Metanephros (tissue), 2 donors: ENCODE measurements around the gene SYNRG. TPM values are rescaled to one million over a fixed set of nuclear protein-coding genes. Genes with fewer than 3 reads are reported as not detected.

Source experiments
- small RNA-seq: library from RNA; depleted of rRNA; stranded (forward); fragments of <200 nt; gene quantifications from one replicate; pipeline ENCODE3, GENCODE V24; 2014; ENCODE audit warnings: low replicate concordance
- total RNA-seq: library from RNA; depleted of rRNA; stranded (reverse); fragments of >200 nt; gene quantifications from one replicate; pipeline ENCODE4 v1.2.3, GENCODE V29; 2014

SYNRG gene, protein sequence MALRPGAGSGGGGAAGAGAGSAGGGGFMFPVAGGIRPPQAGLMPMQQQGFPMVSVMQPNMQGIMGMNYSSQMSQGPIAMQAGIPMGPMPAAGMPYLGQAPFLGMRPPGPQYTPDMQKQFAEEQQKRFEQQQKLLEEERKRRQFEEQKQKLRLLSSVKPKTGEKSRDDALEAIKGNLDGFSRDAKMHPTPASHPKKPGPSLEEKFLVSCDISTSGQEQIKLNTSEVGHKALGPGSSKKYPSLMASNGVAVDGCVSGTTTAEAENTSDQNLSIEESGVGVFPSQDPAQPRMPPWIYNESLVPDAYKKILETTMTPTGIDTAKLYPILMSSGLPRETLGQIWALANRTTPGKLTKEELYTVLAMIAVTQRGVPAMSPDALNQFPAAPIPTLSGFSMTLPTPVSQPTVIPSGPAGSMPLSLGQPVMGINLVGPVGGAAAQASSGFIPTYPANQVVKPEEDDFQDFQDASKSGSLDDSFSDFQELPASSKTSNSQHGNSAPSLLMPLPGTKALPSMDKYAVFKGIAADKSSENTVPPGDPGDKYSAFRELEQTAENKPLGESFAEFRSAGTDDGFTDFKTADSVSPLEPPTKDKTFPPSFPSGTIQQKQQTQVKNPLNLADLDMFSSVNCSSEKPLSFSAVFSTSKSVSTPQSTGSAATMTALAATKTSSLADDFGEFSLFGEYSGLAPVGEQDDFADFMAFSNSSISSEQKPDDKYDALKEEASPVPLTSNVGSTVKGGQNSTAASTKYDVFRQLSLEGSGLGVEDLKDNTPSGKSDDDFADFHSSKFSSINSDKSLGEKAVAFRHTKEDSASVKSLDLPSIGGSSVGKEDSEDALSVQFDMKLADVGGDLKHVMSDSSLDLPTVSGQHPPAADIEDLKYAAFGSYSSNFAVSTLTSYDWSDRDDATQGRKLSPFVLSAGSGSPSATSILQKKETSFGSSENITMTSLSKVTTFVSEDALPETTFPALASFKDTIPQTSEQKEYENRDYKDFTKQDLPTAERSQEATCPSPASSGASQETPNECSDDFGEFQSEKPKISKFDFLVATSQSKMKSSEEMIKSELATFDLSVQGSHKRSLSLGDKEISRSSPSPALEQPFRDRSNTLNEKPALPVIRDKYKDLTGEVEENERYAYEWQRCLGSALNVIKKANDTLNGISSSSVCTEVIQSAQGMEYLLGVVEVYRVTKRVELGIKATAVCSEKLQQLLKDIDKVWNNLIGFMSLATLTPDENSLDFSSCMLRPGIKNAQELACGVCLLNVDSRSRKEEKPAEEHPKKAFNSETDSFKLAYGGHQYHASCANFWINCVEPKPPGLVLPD (N-terminal part only)
- 31.8 TPM for total RNA-seq

DNA sequence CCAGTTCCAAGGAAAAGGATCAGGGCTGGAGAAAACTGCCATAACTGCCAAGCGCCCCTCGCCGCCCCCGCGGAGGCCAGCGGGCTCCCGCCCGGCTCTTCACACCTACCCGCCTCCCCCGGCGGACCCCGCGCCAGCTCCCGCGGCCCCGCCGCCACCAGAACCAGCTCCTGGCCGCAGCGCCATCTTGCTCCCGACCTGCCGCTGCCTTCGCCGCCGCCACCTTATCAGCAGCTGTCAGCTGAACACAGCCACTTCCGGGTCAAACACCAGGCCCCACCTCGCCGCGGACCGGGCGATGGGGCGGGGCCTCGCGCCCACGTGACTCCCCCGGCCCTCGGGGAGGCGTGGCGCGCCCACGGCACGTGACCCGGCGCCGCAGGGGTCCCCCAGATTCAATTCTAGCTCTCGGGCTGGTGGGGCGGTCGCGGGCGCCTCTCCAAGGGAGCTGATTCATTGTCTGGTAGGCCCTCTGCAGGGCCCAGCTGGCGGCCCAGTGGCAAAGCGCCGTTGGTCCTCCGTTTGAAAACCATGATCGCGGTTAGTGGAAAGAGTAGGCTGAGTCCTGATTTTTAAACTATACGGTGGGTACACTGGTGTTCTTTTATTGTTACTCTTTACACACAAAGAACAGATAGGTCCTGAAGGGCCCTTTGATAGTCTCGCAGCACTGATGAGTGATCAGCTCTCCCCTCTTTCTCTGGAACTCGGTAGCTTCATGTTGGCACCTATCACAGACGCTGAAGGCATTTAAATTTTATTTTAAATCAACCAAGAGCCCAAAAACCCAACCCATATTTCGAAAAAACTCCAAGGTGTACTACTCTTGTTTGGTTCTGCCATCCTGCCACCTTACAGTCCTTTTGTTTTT is at the start of gene SYNRG:
Gene SYNRG (minus strand): TSS at position 249 of the 871 bp plus-strand sequence. CDS start 63 bp downstream, at position 186.

DNA sequence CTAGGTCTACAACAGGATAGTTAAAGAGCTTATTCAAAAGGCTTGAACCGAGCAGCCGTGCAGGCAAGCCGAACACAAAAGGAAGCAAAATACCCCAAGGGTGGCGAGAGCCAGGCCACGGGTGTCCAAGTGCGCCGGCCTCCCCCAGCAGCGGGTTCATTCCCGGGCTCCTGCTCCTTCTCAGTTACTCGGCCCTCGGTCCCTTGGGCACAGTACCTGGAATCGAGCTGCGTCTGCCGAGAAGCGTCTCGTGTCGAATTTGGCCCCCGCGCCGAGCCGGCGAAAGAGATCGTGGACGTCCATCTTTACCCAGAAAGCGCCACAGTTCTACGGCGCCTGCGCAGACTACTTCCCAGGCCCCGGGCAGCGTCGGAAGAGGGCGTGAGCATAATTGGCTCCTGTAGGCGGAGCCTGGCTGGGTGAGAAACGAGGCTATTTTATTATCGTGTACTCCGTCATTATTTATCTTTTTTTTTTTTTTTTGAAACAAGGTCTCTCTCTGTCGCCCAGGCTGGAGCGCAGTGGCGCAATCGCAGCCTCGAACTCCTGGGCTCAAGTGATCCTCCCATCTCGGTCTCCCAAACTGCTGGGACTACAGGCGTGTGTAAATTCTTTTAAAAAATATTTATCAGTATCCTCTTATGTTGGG is 34.0 kb upstream of the SYNRG start, which contains the start of gene DDX52:
Gene DDX52 (minus strand): TSS at position 329 of the 649 bp plus-strand sequence. CDS start 26 bp downstream, at position 303.

DNA sequence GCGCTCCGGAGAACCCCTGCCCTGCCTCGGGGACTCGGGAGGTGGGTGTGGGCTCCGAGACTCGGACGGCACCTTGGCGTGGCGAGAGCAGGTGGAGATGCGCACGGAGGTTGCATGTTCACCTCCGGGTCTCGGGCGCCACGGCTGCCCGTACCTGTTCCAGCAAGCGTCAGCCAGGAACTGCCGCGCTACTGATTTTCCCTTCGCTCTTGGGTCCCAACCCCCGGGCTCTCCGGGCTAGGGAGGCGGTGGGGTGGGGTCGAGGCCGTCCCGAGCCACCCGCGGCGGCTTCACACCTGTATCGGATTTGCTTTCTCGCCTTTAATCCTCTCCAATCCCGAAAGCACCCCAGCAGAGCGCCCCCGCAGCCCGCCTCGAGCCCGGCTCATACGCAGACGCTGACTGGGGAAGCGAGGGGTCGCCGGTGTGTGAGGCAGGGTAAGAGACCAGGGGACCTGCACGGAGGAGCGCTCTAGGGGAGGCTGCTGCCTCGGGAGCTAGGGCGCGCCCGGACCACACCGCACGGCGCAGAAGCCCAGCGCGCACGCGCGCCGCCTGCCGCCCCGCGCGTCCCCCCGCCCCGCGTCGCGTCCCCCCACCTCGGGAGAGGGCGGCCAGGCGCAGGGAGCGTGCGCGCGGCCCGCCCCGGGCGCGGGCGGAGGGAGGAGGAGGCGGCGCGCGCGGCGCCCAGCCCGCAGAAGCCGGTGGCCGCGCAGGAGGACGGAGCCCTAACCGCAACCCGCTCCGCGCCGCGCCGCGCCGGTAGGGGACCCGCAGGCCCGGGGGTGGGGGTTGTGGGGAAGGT is 119.8 kb downstream of the SYNRG start, which contains the start of gene DUSP14:
Gene DUSP14 (plus strand): TSS at position 695 of the 805 bp plus-strand sequence. CDS start 22,382 bp downstream, outside the sequence.

Small RNAs within 50 kb of the gene (small RNA-seq; reads per million reads assigned to genes)
- not detected for gene MIR378J

Other genes with a start within 250 kb of the SYNRG start
- gene C17orf78, start 233.4 kb downstream of the SYNRG start, total RNA-seq: not detected
- gene ACACA, start 202.6 kb downstream of the SYNRG start, total RNA-seq: 50.9 TPM
- gene TADA2A, start 202.5 kb downstream of the SYNRG start, total RNA-seq: 13.6 TPM
- gene DUSP14, start 119.5 kb downstream of the SYNRG start, total RNA-seq: 9.2 TPM
- gene DDX52, start 34.0 kb upstream of the SYNRG start, total RNA-seq: 24.3 TPM
- gene HNF1B, start 135.6 kb upstream of the SYNRG start, total RNA-seq: 51.6 TPM